T47D (cell line): ENCODE data around the gene CMA1.

Experiments used
- DNase-seq, 2 experiments: peaks; one replicate each; pipeline versions ENCODE4 v3.0.0 to v3.0.0-alpha.2; 2011 to 2012; ENCODE audit warnings: low read depth in 1 of 2, low spot score in 1 of 2
- JUND ChIP-seq: IDR thresholded peaks from 2 replicates; pipeline ENCODE4 v1.6.1; 2012; ENCODE audit warnings: low read depth
- in situ Hi-C: cut with HindIII; loops from 2 replicates; pipeline ENCODE4 v1.10.0; 2016; ENCODE audit warnings: low sequenced_read_pairs, low pct_unique_long_range_greater_than_20kb

CMA1 gene

DNA sequence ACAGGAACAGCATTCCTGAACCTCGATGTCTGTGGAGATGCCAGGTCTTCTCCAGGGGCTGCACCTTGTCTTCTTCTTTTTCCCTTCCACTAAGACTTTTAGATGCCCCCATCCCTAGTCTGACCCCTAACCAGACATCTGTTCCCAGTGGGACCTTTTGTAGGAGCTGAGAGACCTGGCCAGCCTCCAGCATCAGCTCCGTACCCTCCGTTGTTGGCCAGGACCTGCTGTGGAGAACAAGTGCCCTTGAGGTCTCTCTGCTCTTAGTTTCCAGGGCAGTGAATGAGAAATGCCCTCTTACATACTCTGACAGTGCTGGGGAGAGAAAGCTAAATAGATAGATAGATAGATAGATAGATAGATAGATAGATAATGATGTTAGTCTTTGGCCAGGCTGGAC lies 48.7 kb downstream of the CMA1 start:
- TF ChIP-seq JUND = no peak

DNA sequence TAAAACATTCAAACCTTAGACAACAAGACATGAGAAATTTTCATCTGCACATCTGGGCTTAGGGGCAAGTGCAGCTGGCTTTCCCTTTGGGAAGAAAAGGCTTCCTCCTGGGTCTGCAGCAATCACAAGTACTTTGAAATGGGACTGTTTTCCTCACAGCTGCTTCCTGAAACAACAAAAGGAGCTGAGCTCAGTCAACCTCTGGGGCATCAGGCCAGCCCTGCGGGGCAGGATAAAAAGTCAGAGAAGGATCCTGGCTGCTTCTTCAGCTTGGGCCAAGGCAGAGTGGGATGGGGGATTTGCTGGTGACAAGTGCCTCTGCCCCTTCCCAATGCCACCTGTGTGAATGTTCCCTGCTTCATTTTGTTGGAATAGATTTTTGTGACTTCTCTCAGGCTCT lies 49.3 kb downstream of the CMA1 start:
- no peak for TF ChIP-seq JUND
- in situ Hi-C loops = no loop called here
- DNase-seq = no peak

More for the DNA sequence above, 48.7 kb downstream of the CMA1 start:
- in situ Hi-C loops = no loop called here
- DNase-seq = no peak

DNA sequence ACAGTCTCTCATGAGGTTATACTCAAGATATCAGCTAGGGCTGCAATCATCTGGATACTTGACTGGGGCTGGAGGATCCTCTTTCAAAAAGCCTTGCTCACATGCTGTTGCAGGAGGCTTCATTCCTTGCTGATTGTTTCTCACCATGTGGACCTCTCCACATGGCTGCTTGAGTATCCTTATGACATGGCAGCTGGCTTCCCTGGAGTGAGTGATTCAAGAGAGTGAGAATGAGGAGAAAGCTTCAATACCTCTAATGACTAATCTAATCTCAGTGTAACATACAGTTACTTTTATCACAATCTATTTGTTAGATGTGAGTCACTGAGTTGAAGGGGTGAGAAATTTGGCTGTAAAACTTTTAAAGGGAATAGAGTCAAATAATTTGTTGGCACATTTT lies 51.1 kb downstream of the CMA1 start:
- TF ChIP-seq JUND = no peak
- DNase-seq = no peak
- in situ Hi-C loops = no loop called here
